Panc1 (cell line): ENCODE results near the gene DLL4. TPM values are rescaled to one million over a fixed set of nuclear protein-coding genes. Genes with fewer than 3 reads are reported as not detected.

ENCODE experiments used
- ATAC-seq: fragments of 200-7000 bp; cut with Tn5 transposase; 2 replicates; pipeline ENCODE4 v1.9.1; 2020; ENCODE audit warnings: mild to moderate bottlenecking, moderate library complexity
- BruUV-seq: library from RNA; stranded (reverse); fragments of 400-500 nt; replicated peaks from 2 replicates; lab custom pipeline; 2021; lab: Mats Ljungman, UMichigan
- CTCF ChIA-PET: fragments of 300-600 bp; sonication (Branson Sonifier 250); formaldehyde crosslinking; loops from one replicate; lab custom pipeline; 2022; ENCODE audit warnings: antibody characterized with exemption; lab: Charles Lee
- POLR2A ChIA-PET: fragments of 300-600 bp; sonication (Branson Sonifier 250); formaldehyde crosslinking; loops from one replicate; lab custom pipeline; 2022; ENCODE audit warnings: antibody characterized with exemption; lab: Charles Lee
- DNase-seq: peaks from one replicate; pipeline ENCODE4 v3.0.0-alpha.2; 2010; ENCODE audit warnings: low read depth, low spot score
- H3K27ac ChIP-seq: 2 replicates; pipeline ENCODE4 v1.5.1; 2011; ENCODE audit warnings: mild to moderate bottlenecking, low read length, inconsistent platforms
- H3K27me3 ChIP-seq: fragments of 200-500 bp; sonication (Bioruptor generic); 2 replicates; pipeline ENCODE4 v1.6.0; 2014; ENCODE audit warnings: low read length, inconsistent platforms; ENCODE audit not compliant: control insufficient read depth, insufficient read depth
- H3K36me3 ChIP-seq: fragments of 200-500 bp; sonication (Bioruptor generic); 2 replicates; pipeline ENCODE4 v1.5.1; 2014; ENCODE audit warnings: inconsistent platforms, mild to moderate bottlenecking, low read length, moderate library complexity; ENCODE audit not compliant: control insufficient read depth, insufficient read depth
- H3K4me1 ChIP-seq: 2 replicates; pipeline ENCODE4 v1.5.1; 2011; ENCODE audit warnings: inconsistent platforms, mild to moderate bottlenecking, low read length, moderate library complexity; ENCODE audit not compliant: control insufficient read depth, insufficient read depth
- H3K4me3 ChIP-seq, 2 experiments: 2 replicates each; pipeline ENCODE4 v1.5.1; 2011 to 2012; ENCODE audit warnings: low read depth in 2 of 2, low read length in 2 of 2, mild to moderate bottlenecking in 2 of 2, inconsistent platforms in 1 of 2, moderate library complexity in 1 of 2
- H3K9me3 ChIP-seq: fragments of 200-500 bp; sonication (Bioruptor generic); 2 replicates; pipeline ENCODE4 v1.5.1; 2014; ENCODE audit warnings: low read depth, mild to moderate bottlenecking, inconsistent platforms, low read length, moderate library complexity; ENCODE audit not compliant: control insufficient read depth, insufficient read depth
- CTCF ChIP-seq: fragments of 450-650 bp; IDR thresholded peaks from 2 replicates; pipeline ENCODE4 v1.5.1; 2017; ENCODE audit warnings: mild to moderate bottlenecking
- POLR2AphosphoS5 ChIP-seq: IDR thresholded peaks from 2 replicates; pipeline ENCODE4 v1.6.1; 2012; ENCODE audit warnings: mild to moderate bottlenecking, low read depth, low read length, moderate library complexity
- SIN3A ChIP-seq: IDR thresholded peaks from 2 replicates; pipeline ENCODE4 v1.6.1; 2012; ENCODE audit warnings: low read depth, mild to moderate bottlenecking, low read length, moderate library complexity, borderline replicate concordance; ENCODE audit not compliant: insufficient read depth
- TCF7L2 ChIP-seq: IDR thresholded peaks from 2 replicates; pipeline ENCODE4 v1.6.1; 2011; ENCODE audit warnings: mild to moderate bottlenecking, low read depth, low read length, inconsistent platforms
- in situ Hi-C: cut with HindIII; loops from 2 replicates; pipeline ENCODE4 v1.10.0; 2016; ENCODE audit warnings: low sequenced_read_pairs, low pct_unique_long_range_greater_than_20kb
- intact Hi-C: fragments of 100-400 bp; cut with micrococcal nuclease; formaldehyde crosslinking; loops from one replicate; pipeline ENCODE4 v1.10.0; 2022; ENCODE audit not compliant: unreplicated experiment
- total RNA-seq: library from RNA; stranded (reverse); gene quantifications from one replicate; pipeline ENCODE4 v1.2.1, GENCODE V29; 2021; ENCODE audit not compliant: unreplicated experiment
- TF ChIP-seq, protein P1 (sequence below), 2 experiments: IDR thresholded peaks; 2 replicates each; pipeline ENCODE4 v1.6.1; 2011 to 2012; ENCODE audit warnings: low read depth in 2 of 2, control low read depth in 1 of 2, low read length in 1 of 2, mild to moderate bottlenecking in 1 of 2, moderate library complexity in 1 of 2; ENCODE audit not compliant: insufficient read depth in 1 of 2

Gene DLL4
- total RNA-seq, 1 experiment from 2014 or later, result 0.31 TPM

- in situ Hi-C loops (no loop called here), intact Hi-C loops (no loop called here)
- H3K27me3 ChIP-seq, result no peaks in the 10 kb centered on the region
- BruUV-seq, result no TSS peak
- POLR2A ChIA-PET, result interaction anchor here (0.7 kb wide), 1 partner anchor 29 kb away, joined by 3 read pairs; no protein-coding TSS in a partner anchor
- no peaks in the 10 kb centered on the region for H3K36me3 ChIP-seq
- ATAC-seq (no peak), DNase-seq (no peak)
- no peak for TF ChIP-seq POLR2AphosphoS5
- no peak for TF ChIP-seq CTCF
- no peak for TF ChIP-seq TCF7L2
- no peak for TF ChIP-seq SIN3A
- TF ChIP-seq, protein P1, sequence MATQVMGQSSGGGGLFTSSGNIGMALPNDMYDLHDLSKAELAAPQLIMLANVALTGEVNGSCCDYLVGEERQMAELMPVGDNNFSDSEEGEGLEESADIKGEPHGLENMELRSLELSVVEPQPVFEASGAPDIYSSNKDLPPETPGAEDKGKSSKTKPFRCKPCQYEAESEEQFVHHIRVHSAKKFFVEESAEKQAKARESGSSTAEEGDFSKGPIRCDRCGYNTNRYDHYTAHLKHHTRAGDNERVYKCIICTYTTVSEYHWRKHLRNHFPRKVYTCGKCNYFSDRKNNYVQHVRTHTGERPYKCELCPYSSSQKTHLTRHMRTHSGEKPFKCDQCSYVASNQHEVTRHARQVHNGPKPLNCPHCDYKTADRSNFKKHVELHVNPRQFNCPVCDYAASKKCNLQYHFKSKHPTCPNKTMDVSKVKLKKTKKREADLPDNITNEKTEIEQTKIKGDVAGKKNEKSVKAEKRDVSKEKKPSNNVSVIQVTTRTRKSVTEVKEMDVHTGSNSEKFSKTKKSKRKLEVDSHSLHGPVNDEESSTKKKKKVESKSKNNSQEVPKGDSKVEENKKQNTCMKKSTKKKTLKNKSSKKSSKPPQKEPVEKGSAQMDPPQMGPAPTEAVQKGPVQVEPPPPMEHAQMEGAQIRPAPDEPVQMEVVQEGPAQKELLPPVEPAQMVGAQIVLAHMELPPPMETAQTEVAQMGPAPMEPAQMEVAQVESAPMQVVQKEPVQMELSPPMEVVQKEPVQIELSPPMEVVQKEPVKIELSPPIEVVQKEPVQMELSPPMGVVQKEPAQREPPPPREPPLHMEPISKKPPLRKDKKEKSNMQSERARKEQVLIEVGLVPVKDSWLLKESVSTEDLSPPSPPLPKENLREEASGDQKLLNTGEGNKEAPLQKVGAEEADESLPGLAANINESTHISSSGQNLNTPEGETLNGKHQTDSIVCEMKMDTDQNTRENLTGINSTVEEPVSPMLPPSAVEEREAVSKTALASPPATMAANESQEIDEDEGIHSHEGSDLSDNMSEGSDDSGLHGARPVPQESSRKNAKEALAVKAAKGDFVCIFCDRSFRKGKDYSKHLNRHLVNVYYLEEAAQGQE (IDR thresholded peaks at IDR 0.05; ENCODE audit: insufficient read depth in 1 of 2, low read depth in 2 of 2, low read length in 1 of 2), result no peak
- no peaks in the 10 kb centered on the region for H3K9me3 ChIP-seq
- H3K4me1 ChIP-seq, result 0 out of 2 replicates have a peak, but pooled peaks cover 3% of the 10 kb centered on the region
- no peak overlapping the region for H3K4me3 ChIP-seq
- no peak overlapping the region for H3K27ac ChIP-seq
- CTCF ChIA-PET, result no interaction called here
Measured at GRCh38 chr15:40968290-40969085, 39.3 kb downstream of the DLL4 start.

GRCh38 chr15:40969363-40969762, 40.2 kb downstream of the DLL4 start:
- in situ Hi-C loops (no loop called here), intact Hi-C loops (no loop called here)
- H3K27ac ChIP-seq, result no peak overlapping the region
- H3K36me3 ChIP-seq, result no peaks in the 10 kb centered on the region
- no peaks in the 10 kb centered on the region for H3K9me3 ChIP-seq
- ATAC-seq (no peak), DNase-seq (no peak)
- H3K4me3 ChIP-seq, result no peak overlapping the region
- CTCF ChIA-PET, result no interaction called here
- POLR2A ChIA-PET, result interaction anchor here (0.7 kb wide), 1 partner anchor 30 kb away, joined by 3 read pairs; no protein-coding TSS in a partner anchor
- H3K27me3 ChIP-seq, result no peaks in the 10 kb centered on the region
- no TSS peak for BruUV-seq
- TF ChIP-seq, protein P1 (IDR thresholded peaks at IDR 0.05; ENCODE audit: insufficient read depth in 1 of 2, low read depth in 2 of 2, low read length in 1 of 2), result no peak
- no peak for TF ChIP-seq POLR2AphosphoS5
- TF ChIP-seq SIN3A, result no peak
- TF ChIP-seq TCF7L2, result no peak
- TF ChIP-seq CTCF, result no peak
- 0 out of 2 replicates have a peak, but pooled peaks cover 3% of the 10 kb centered on the region for H3K4me1 ChIP-seq
